Mucosa of rectum (tissue), 2 donors: ENCODE measurements around the gene IL17RD.
A peak's percentile ranks its signal among the peaks of the same experiment; 100 is the strongest.

Experiments used
- H3K27ac ChIP-seq, 2 donors: one replicate each; pipeline ENCODE4 v1.7.0; 2013; ENCODE audit warnings: inconsistent platforms in 2 of 2, low read depth in 2 of 2, low read length in 2 of 2
- H3K27me3 ChIP-seq, 2 donors: one replicate each; pipeline ENCODE4 v1.7.0; 2013; ENCODE audit warnings: low read length in 2 of 2; ENCODE audit not compliant: control insufficient read depth in 2 of 2, insufficient read depth in 2 of 2
- H3K36me3 ChIP-seq, 2 donors: one replicate each; pipeline ENCODE4 v1.7.0; 2013; ENCODE audit warnings: low read length in 2 of 2; ENCODE audit not compliant: control insufficient read depth in 2 of 2, insufficient read depth in 2 of 2
- H3K4me1 ChIP-seq, 2 donors: one replicate each; pipeline ENCODE4 v1.7.0; 2013; ENCODE audit warnings: low read length in 2 of 2, mild to moderate bottlenecking in 1 of 2; ENCODE audit not compliant: control insufficient read depth in 2 of 2, insufficient read depth in 2 of 2
- H3K4me3 ChIP-seq, 2 donors: one replicate each; pipeline ENCODE4 v1.7.0; 2013; ENCODE audit warnings: low read length in 2 of 2
- H3K9ac ChIP-seq, 2 donors: one replicate each; pipeline ENCODE4 v1.7.0; 2013; ENCODE audit warnings: low read length in 2 of 2, low read depth in 1 of 2, mild to moderate bottlenecking in 1 of 2
- H3K9me3 ChIP-seq, 2 donors: one replicate each; pipeline ENCODE4 v1.7.0; 2013; ENCODE audit warnings: low read length in 2 of 2; ENCODE audit not compliant: control insufficient read depth in 2 of 2
- donor health status: healthy.
- donor health status: Normal muscosa, but diverticular disease.

IL17RD gene

DNA sequence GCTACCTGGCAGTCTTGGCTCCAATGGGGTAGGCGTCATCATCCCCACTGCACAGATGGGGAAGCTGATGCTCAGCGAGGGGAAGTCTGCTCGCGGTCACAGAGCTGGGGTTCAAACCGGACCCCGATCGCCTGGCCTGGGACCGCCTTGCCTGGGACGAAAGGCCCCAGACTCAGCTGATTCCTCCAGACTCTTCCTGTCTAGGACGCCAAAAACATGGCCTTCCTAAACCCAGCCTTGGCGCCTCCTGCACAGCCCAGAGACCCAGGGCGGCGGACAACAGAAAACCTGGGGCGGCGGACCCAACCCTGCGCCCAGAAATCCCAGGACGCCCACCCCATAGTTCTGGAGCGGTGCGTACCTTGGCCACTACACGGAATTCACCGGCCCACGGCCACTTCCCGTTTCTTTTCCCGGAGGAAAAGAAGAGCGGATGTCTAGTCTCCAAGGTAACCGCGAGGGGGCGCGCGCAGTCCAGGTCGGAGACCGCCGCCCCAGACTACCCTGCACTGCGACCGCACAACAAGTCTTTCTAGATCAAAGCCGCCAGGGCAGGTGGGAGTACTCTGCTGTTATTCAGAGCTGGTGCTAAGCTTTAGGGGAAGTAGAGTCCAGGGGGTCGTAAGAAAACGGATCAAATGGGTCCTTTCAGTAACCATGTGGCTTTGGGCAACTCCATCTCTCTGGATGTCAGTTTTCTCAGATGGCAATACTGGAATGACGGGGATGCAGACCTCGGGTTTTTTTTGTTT lies 4.9 kb upstream of the IL17RD start:
- peaks cover 0 to 2% of the 10 kb centered on the region in 2 donors for H3K4me1 ChIP-seq
- no peaks in the 10 kb centered on the region for H3K36me3 ChIP-seq
- H3K27ac ChIP-seq, result no peak overlapping the region
- H3K27me3 ChIP-seq, result peaks cover 0 to 13% of the 10 kb centered on the region in 2 donors
- H3K4me3 ChIP-seq, result peak overlapping the region; percentile 62 to 65
- no peaks in the 10 kb centered on the region for H3K9me3 ChIP-seq
- peak overlapping the region in 1 of 2 donors; percentile 53 for H3K9ac ChIP-seq

DNA sequence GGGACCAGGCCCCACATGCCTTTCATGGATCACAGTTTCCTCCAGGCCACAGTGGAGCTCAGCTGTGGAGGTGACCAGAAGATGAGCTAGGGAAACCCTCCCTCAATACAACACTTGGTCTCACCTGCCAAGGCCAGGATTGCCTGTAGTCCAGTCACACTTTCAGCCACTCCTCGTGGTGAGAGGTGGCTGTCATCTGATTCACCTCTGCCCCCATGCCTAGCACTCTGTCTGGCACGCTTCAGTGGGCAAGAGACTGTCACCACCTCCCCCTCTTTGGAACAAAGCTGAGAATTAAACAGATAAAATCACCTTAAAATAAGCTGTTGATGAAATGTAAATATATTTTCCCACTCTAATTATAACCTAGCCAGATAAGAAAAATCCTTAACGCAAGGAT lies 4.0 kb upstream of the IL17RD start:
- Histone ChIP-seq H3K9ac (no peak overlapping the region), H3K27me3 (peaks cover 4 to 13% of the 10 kb centered on the region in 2 donors), H3K4me1 (peaks cover 6 to 8% of the 10 kb centered on the region in 2 donors), H3K36me3 (no peaks in the 10 kb centered on the region), H3K27ac (no peak overlapping the region), H3K9me3 (no peaks in the 10 kb centered on the region), H3K4me3 (no peak overlapping the region)

DNA sequence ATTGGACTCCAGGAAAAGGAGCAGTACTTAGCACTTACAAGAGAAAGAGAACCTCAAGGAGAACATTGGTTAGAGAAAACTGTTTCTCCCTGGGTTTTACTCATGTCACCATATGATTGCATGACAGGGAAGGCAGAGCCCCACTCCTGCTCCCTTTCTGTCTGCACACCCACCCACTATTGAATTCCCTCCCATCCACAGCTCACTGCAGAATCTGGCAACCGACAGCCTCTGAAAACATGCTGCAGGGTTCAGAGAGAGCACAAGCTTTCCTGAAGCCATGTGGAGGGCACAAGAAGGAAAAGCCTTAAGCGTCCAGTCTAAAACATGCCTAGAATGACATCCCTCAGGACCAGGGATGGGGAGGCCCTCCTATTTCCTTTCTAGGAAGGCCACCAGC lies 3.0 kb upstream of the IL17RD start:
- peaks cover 6 to 10% of the 10 kb centered on the region in 2 donors for H3K4me1 ChIP-seq
- no peak overlapping the region for H3K4me3 ChIP-seq
- no peaks in the 10 kb centered on the region for H3K9me3 ChIP-seq
- H3K36me3 ChIP-seq, result no peaks in the 10 kb centered on the region
- H3K27me3 ChIP-seq, result peaks cover 9 to 14% of the 10 kb centered on the region in 2 donors
- no peak overlapping the region for H3K27ac ChIP-seq
- no peak overlapping the region for H3K9ac ChIP-seq

DNA sequence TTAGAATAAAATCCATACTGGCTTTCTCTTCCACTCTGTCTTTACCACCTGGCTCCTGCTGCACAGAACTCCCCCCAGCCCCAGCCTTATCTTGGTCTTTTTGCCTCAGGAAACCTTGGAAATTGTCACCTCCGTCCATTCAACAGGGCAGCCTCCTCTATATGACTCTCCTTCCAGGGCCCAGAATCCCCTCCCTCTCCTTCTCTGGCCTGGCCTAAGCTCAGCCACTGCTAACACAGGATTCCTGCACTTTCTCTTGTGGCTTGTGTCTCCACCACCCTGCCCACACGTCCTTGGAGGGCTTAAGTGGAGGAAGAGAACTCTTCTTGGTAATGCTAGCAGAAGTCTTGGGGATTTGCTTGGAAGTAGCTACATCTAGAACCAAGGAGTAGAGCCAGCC lies 1.5 kb upstream of the IL17RD start:
- H3K4me1 ChIP-seq, result peaks cover 6 to 10% of the 10 kb centered on the region in 2 donors
- no peaks in the 10 kb centered on the region for H3K36me3 ChIP-seq
- H3K27me3 ChIP-seq, result peaks cover 9 to 21% of the 10 kb centered on the region in 2 donors
- no peak overlapping the region for H3K9ac ChIP-seq
- H3K4me3 ChIP-seq, result no peak overlapping the region
- no peaks in the 10 kb centered on the region for H3K9me3 ChIP-seq
- no peak overlapping the region for H3K27ac ChIP-seq

DNA sequence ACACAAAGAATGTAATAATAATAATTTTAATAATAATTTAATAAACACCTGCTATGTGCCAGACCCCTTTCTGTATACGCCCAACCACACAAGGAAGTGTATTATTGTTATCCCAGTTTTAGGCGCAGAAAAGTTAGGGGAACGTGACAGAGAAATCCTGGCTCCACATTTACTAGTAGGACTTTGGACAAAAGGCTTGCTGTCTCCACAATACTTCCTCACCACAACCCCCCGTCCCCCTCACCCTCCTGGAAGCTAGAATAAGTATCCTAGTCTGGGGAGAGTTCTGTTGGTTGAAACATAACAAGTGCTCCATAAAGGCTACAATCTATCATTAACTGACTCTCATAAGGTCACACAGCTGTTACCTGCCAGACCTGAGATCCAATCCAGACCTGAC lies 488 bp upstream of the IL17RD start:
- no peak overlapping the region for H3K9ac ChIP-seq
- H3K4me3 ChIP-seq, result no peak overlapping the region
- H3K27ac ChIP-seq, result no peak overlapping the region
- peaks cover 9 to 23% of the 10 kb centered on the region in 2 donors for H3K27me3 ChIP-seq
- no peaks in the 10 kb centered on the region for H3K9me3 ChIP-seq
- peaks cover 6 to 19% of the 10 kb centered on the region in 2 donors for H3K4me1 ChIP-seq
- H3K36me3 ChIP-seq, result no peaks in the 10 kb centered on the region

DNA sequence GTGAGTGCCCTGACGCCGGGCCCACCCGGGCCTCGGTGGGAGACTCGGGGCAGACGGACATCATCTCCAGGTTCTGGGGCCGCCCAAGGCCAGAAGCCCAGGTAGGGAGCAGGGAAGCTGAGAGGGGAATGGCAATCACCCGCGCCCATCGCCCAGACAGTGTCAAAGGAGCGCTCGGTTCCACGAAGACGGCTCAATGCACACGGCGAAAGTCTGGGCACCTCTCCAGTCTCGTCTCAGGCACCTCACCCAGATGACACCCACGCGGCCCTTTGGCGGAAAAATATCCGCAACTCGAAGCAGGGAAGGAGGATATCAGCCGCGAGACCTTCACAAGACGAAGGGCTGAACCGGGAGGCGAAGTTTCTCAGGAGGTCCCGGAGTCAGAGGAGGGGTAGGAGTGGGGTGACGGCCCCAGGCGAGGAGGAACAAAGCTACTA lies 916 bp downstream of the IL17RD start:
- H3K4me1 ChIP-seq, result peaks cover 15 to 28% of the 10 kb centered on the region in 2 donors
- H3K4me3 ChIP-seq, result peak overlapping the region; percentile 70 to 71
- no peaks in the 10 kb centered on the region for H3K36me3 ChIP-seq
- H3K9me3 ChIP-seq, result no peaks in the 10 kb centered on the region
- H3K9ac ChIP-seq, result peak overlapping the region in 1 of 2 donors; percentile 62
- peaks cover 9 to 23% of the 10 kb centered on the region in 2 donors for H3K27me3 ChIP-seq
- no peak overlapping the region for H3K27ac ChIP-seq

DNA sequence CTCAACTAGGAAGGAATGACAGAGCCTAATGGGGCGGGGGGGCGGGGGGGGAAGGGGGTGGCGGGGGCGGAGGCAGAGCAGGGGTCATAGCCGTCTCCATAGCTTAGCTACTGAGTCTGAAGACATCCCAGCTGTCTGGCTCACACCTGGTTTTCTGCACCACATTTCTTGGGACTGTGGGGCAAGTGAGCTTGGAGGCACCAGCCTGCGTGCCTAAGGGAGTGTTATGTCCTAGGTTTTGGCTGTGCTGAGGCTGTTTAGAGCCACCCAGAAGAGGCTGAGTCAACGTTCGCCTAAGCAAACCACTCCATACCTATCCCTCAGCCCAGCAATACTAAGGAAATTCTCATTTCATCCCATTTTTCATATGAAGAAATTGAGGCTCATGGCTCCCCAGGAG lies 1.4 kb downstream of the IL17RD start:
- H3K27ac ChIP-seq, result no peak overlapping the region

DNA sequence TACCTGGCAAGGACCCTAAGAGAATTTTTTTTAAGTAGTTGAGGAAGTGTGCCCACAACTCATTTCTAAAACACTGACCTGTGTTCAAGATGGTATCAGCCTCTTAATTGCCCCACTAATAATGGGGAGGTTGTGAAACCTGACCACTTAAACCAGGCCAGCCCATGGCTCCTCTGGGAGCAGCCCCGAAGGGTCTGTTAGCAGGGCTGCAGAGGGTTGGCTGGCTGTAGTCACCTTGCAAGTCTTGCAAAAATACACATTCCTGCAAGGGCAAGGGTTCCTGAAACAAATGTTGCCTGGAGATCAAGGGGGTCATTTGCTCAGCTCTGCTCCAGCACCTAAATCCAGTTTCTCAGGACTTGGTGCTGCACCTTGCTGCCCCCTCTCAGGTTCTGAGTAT lies 3.2 kb downstream of the IL17RD start:
- Histone ChIP-seq H3K27me3 (peaks cover 9 to 12% of the 10 kb centered on the region in 2 donors), H3K4me1 (peaks cover 18 to 33% of the 10 kb centered on the region in 2 donors), H3K4me3 (no peak overlapping the region), H3K27ac (no peak overlapping the region), H3K9me3 (no peaks in the 10 kb centered on the region), H3K9ac (no peak overlapping the region), H3K36me3 (no peaks in the 10 kb centered on the region)

More for the DNA sequence above, 1.4 kb downstream of the IL17RD start:
- Histone ChIP-seq H3K9me3 (no peaks in the 10 kb centered on the region), H3K36me3 (no peaks in the 10 kb centered on the region), H3K4me1 (peaks cover 18 to 33% of the 10 kb centered on the region in 2 donors), H3K9ac (no peak overlapping the region), H3K27me3 (peaks cover 9 to 23% of the 10 kb centered on the region in 2 donors), H3K4me3 (peak overlapping the region; percentile 70 to 71)

DNA sequence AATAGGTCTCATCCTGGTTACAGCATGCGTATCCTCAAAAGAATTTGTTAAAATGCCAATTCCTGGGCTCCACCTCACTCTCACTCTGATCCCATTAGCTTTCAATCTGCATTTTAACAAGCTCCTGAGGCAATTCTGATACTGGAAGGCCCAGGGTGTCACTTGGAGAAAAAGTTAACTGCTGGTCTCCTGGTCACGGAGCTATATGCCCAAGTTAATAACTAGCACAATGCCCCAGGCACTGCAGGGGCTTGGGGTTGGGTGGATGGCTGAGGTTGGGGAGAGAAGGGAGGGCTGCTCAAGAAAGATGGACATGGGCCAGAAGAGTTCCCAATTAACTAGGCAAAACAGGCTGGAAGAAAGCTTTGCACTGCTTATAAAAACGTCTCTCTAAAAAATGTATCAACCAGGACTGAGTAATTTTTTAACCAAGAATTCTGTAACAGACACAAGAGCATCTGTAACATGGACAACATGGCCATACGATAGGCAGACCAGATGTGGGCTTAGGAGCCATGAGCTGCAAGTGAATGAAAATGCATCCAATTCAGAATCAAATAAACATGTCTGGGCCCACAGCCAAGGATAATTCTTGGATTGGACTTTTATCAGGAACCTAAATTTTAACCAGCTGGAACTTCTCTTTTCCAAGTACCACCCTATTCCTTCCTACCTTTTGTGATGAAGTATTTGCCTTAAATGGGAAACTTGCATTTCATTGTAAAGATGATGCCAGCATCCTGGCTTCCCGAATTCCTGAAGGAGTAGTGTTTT lies 4.2 kb downstream of the IL17RD start:
- H3K9me3 ChIP-seq, result no peaks in the 10 kb centered on the region
- no peak overlapping the region for H3K4me3 ChIP-seq
- H3K36me3 ChIP-seq, result no peaks in the 10 kb centered on the region
- peaks cover 18 to 33% of the 10 kb centered on the region in 2 donors for H3K4me1 ChIP-seq
- no peak overlapping the region for H3K9ac ChIP-seq
- peaks cover 9 to 10% of the 10 kb centered on the region in 2 donors for H3K27me3 ChIP-seq
- H3K27ac ChIP-seq, result no peak overlapping the region
